ENCODE measurements around the gene MID1. TPM values are rescaled to one million over a fixed set of nuclear protein-coding genes. Genes with fewer than 3 reads are reported as not detected.

The MID1 gene
- total RNA-seq, 1 donor from 2014 or later, result 48.1 TPM

GRCh38 chrX:10429908-10430307, 190.5 kb downstream of the MID1 start:
- Mint-ChIP-seq H3K9me3 (peaks cover 17% of the 10 kb centered on the region), H3K36me3 (ENCODE audit: low read depth) (no peaks in the 10 kb centered on the region), H3K27me3 (ENCODE audit: low read depth) (no peaks in the 10 kb centered on the region), H3K4me1 (no peaks in the 10 kb centered on the region), H3K4me3 (no peak overlapping the region), H3K27ac (ENCODE audit: unreplicated experiment) (no peak overlapping the region)
- DNase-seq (ENCODE audit: low read depth, low spot score), result no peak
- TF ChIP-seq CTCF (conservative IDR thresholded peaks at IDR 0.05), result no peak

GRCh38 chrX:10427249-10427648, 193.1 kb downstream of the MID1 start:
- H3K4me1 Mint-ChIP-seq, result no peaks in the 10 kb centered on the region
- H3K4me3 Mint-ChIP-seq, result no peak overlapping the region
- DNase-seq (ENCODE audit: low read depth, low spot score), result no peak
- H3K27me3 Mint-ChIP-seq (ENCODE audit: low read depth), result no peaks in the 10 kb centered on the region
- H3K36me3 Mint-ChIP-seq (ENCODE audit: low read depth), result no peaks in the 10 kb centered on the region
- peaks cover 15% of the 10 kb centered on the region for H3K9me3 Mint-ChIP-seq
- no peak overlapping the region for H3K27ac Mint-ChIP-seq (ENCODE audit: unreplicated experiment)
- TF ChIP-seq CTCF (conservative IDR thresholded peaks at IDR 0.05), result no peak

- Mint-ChIP-seq H3K4me3 (no peak overlapping the region), H3K4me1 (no peaks in the 10 kb centered on the region), H3K27ac (ENCODE audit: unreplicated experiment) (no peak overlapping the region), H3K9me3 (peaks cover 18% of the 10 kb centered on the region), H3K36me3 (ENCODE audit: low read depth) (no peaks in the 10 kb centered on the region), H3K27me3 (ENCODE audit: low read depth) (no peaks in the 10 kb centered on the region)
- DNase-seq (ENCODE audit: low read depth, low spot score), result no peak
- no peak for TF ChIP-seq CTCF (conservative IDR thresholded peaks at IDR 0.05)
These were observed 196.7 kb downstream of the MID1 start for GRCh38 chrX:10423716-10424115.

- peaks cover 8% of the 10 kb centered on the region for H3K9me3 Mint-ChIP-seq
- H3K27me3 Mint-ChIP-seq (ENCODE audit: low read depth), result no peaks in the 10 kb centered on the region
- DNase-seq (ENCODE audit: low read depth, low spot score), result no peak
- H3K4me1 Mint-ChIP-seq, result no peaks in the 10 kb centered on the region
- no peak overlapping the region for H3K27ac Mint-ChIP-seq (ENCODE audit: unreplicated experiment)
- no peak overlapping the region for H3K4me3 Mint-ChIP-seq
- no peaks in the 10 kb centered on the region for H3K36me3 Mint-ChIP-seq (ENCODE audit: low read depth)
- TF ChIP-seq CTCF (conservative IDR thresholded peaks at IDR 0.05), result no peak
These were observed 200.3 kb downstream of the MID1 start for GRCh38 chrX:10420134-10420533.

- Mint-ChIP-seq H3K27me3 (ENCODE audit: low read depth) (no peaks in the 10 kb centered on the region), H3K36me3 (ENCODE audit: low read depth) (no peaks in the 10 kb centered on the region), H3K9me3 (peaks cover 7% of the 10 kb centered on the region), H3K4me3 (no peak overlapping the region), H3K27ac (ENCODE audit: unreplicated experiment) (no peak overlapping the region), H3K4me1 (no peaks in the 10 kb centered on the region)
- DNase-seq (ENCODE audit: low read depth, low spot score), result no peak
- no peak for TF ChIP-seq CTCF (conservative IDR thresholded peaks at IDR 0.05)
These were observed 204.0 kb downstream of the MID1 start for GRCh38 chrX:10416424-10416823.

All from neural crest cell (in vitro differentiated cells).